Naive thymus-derived CD8-positive, alpha-beta T cell (primary cell): Measurements from ENCODE around the gene HBA1. TPM values are rescaled to one million over a fixed set of nuclear protein-coding genes. Genes with fewer than 3 reads are reported as not detected.
A peak's percentile ranks its signal among the peaks of the same experiment; 100 is the strongest.
"Not testable (repeated sequence)": the region's sequence is repeated elsewhere in the genome, so short reads cannot be mapped to it uniquely, and the experiment has no call there.

Experiments
- ATAC-seq, 2 donors: fragments of 150-1000 bp; cut with Tn5 transposase in 1 of 2; sonication (Bioruptor Pico), chemical (Tn5 transposase) in 1 of 2; 1 replicate in 1 of 2; 2 replicates in 1 of 2; pipeline ENCODE4 v1.10.0; 2021; ENCODE audit warnings: mild to moderate bottlenecking in 2 of 2, moderate library complexity in 2 of 2
- POLR2A ChIA-PET: fragments of 350-600 bp; sonication (Branson Sonifier 250); formaldehyde crosslinking; loops from one replicate; lab custom pipeline; 2021; ENCODE audit warnings: antibody characterized with exemption; lab: Charles Lee
- DNase-seq, 10 donors: peaks; one replicate each; pipeline versions ENCODE4 v3.0.0 to v3.0.0-alpha.2; 2020 to 2022
- H3K27ac Mint-ChIP-seq, 10 donors: one replicate each; pipeline ENCODE4 v1.8.0; 2020 to 2022; ENCODE audit warnings: mild to moderate bottlenecking in 10 of 10, mixed read lengths in 10 of 10, moderate library complexity in 4 of 10, inconsistent platforms in 1 of 10
- H3K27me3 Mint-ChIP-seq, 5 donors: one replicate each; pipeline ENCODE4 v1.8.0; 2021 to 2022; ENCODE audit warnings: mixed read lengths in 5 of 5
- H3K36me3 Mint-ChIP-seq, 3 donors: one replicate each; pipeline ENCODE4 v1.8.0; 2020 to 2022; ENCODE audit warnings: mixed read lengths in 3 of 3, mild to moderate bottlenecking in 2 of 3, inconsistent platforms in 1 of 3
- H3K4me1 Mint-ChIP-seq, 4 donors: one replicate each; pipeline ENCODE4 v1.8.0; 2021 to 2022; ENCODE audit warnings: mixed read lengths in 4 of 4
- H3K4me3 Mint-ChIP-seq, 10 donors: one replicate each; pipeline ENCODE4 v1.8.0; 2020 to 2022; ENCODE audit warnings: mild to moderate bottlenecking in 10 of 10, mixed read lengths in 10 of 10, moderate library complexity in 6 of 10, inconsistent platforms in 1 of 10
- H3K9me3 Mint-ChIP-seq, 9 donors: one replicate each; pipeline ENCODE4 v1.8.0; 2020 to 2022; ENCODE audit warnings: mixed read lengths in 9 of 9, mild to moderate bottlenecking in 3 of 9, inconsistent platforms in 1 of 9, moderate library complexity in 1 of 9
- polyA plus RNA-seq, 3 donors: library from polyadenylated mRNA; unstranded; fragments of 300-500 nt; fragmentation: Illumina TruSeq; gene quantifications; one replicate each; pipeline ENCODE4 v1.2.3, GENCODE V29; 2021
- total RNA-seq, 8 experiments: library from RNA in 2 of 8; stranded (reverse) in 2 of 8; gene quantifications; one replicate each; pipeline ENCODE4 v1.2.3 and lab custom pipeline; 2021 to 2026

HBA1 gene
- total RNA-seq (not detected), polyA plus RNA-seq (1 to 10 TPM in 1 of 3 donors, not detected in 2; 1.7 TPM), total RNA-seq (lab: John Stamatoyannopoulos, UW) (0 to 0.07 (median 0) reads per million in 6 experiments)

DNA sequence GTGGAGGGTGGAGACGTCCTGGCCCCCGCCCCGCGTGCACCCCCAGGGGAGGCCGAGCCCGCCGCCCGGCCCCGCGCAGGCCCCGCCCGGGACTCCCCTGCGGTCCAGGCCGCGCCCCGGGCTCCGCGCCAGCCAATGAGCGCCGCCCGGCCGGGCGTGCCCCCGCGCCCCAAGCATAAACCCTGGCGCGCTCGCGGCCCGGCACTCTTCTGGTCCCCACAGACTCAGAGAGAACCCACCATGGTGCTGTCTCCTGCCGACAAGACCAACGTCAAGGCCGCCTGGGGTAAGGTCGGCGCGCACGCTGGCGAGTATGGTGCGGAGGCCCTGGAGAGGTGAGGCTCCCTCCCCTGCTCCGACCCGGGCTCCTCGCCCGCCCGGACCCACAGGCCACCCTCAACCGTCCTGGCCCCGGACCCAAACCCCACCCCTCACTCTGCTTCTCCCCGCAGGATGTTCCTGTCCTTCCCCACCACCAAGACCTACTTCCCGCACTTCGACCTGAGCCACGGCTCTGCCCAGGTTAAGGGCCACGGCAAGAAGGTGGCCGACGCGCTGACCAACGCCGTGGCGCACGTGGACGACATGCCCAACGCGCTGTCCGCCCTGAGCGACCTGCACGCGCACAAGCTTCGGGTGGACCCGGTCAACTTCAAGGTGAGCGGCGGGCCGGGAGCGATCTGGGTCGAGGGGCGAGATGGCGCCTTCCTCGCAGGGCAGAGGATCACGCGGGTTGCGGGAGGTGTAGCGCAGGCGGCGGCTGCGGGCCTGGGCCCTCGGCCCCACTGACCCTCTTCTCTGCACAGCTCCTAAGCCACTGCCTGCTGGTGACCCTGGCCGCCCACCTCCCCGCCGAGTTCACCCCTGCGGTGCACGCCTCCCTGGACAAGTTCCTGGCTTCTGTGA lies at the start of gene HBA1:
Gene HBA1 (plus strand): TSS at position 204 of the 906 bp plus-strand sequence. CDS start 37 bp downstream, at position 241.
- DNase-seq (peak in 1 of 10 donors; percentile 21), ATAC-seq (peak; percentile 31 to 37)
- H3K27ac Mint-ChIP-seq, POLR2A ChIA-PET, H3K9me3 Mint-ChIP-seq, H3K36me3 Mint-ChIP-seq: not testable (repeated sequence)
- Mint-ChIP-seq H3K4me1 (peaks cover 1 to 27% (median 20%) of the 10 kb centered on the region in 4 donors), H3K4me3 (peak within 1 kb of the TSS in 9 of 10 donors; percentile 28 to 69 (median 58)), H3K27me3 (peaks cover 20 to 42% (median 38%) of the 10 kb centered on the region in 5 donors)

DNA sequence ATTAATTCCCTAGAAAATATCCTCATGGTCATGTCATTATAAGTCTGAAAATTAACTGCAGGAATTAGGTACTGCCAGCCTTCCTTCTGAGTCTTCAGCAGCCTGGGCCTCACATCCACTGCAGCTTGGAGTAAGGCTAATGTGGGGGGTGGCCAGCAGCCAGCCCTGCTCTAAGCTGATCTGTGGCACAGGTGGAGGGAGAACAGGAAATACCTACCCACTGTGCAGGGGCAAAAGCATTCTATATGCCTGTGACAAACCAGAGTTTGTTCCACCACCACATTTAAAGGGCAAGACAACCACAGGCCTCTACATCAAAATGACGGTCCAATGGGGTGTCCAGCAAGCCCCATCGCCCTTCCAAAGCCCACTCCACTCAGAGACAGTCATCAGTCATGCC lies 47.4 kb upstream of the HBA1 start:
- Mint-ChIP-seq H3K4me1 (peaks cover 25 to 41% (median 36%) of the 10 kb centered on the region in 4 donors), H3K9me3 (no peaks in the 10 kb centered on the region), H3K4me3 (peak overlapping the region in 6 of 10 donors; percentile 8 to 38 (median 23)), H3K27ac (peak overlapping the region in 7 of 10 donors; percentile 29 to 76 (median 68)), H3K27me3 (no peaks in the 10 kb centered on the region), H3K36me3 (peaks cover 0 to 21% (median 2%) of the 10 kb centered on the region in 3 donors)
- ATAC-seq (peak; percentile 41 to 80), DNase-seq (no peak)
- POLR2A ChIA-PET, result no interaction called here

DNA sequence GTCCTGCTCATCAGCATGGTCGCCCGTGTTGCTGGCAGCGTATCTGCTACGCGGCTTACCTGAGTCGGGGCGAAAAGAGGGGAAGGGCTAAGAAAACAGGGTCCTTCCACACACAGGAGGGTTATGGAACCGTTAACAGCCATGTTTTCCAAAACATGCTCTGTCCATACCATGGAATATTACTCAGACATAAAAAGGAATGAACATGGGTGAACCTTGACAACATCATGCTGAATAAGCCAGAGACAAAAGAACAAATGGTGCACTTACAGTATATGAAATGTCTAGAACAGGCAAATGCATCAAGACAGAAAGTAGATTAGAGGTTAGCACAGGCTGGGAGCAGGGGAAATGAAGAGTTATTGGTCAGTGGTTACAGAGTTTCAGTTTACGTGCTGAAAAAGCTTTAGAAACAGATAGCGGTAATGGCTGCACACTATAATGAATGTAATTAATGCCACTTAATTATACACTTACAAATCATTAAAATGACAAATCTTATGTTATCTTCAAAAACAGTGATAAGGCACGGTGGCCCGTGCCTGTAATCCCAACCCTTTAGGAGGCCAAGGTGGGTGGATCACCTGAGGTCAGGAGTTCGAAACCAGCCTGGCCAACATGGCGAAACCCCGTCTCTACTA lies 45.8 kb upstream of the HBA1 start:
- no peaks in the 10 kb centered on the region for H3K27me3 Mint-ChIP-seq
- peaks cover 0 to 14% (median 0%) of the 10 kb centered on the region in 3 donors for H3K36me3 Mint-ChIP-seq
- ATAC-seq (no peak), DNase-seq (no peak)
- POLR2A ChIA-PET, result interaction anchor here (0.6 kb wide), 1 partner anchor 1481 kb away, joined by 3 read pairs; the partner anchor contains the start of genes CRAMP1 and IFT140
- H3K9me3 Mint-ChIP-seq, result no peaks in the 10 kb centered on the region
- H3K4me1 Mint-ChIP-seq, result peaks cover 27 to 48% (median 43%) of the 10 kb centered on the region in 4 donors
- no peak overlapping the region for H3K4me3 Mint-ChIP-seq
- H3K27ac Mint-ChIP-seq, result peak overlapping the region in 1 of 10 donors; percentile 73

DNA sequence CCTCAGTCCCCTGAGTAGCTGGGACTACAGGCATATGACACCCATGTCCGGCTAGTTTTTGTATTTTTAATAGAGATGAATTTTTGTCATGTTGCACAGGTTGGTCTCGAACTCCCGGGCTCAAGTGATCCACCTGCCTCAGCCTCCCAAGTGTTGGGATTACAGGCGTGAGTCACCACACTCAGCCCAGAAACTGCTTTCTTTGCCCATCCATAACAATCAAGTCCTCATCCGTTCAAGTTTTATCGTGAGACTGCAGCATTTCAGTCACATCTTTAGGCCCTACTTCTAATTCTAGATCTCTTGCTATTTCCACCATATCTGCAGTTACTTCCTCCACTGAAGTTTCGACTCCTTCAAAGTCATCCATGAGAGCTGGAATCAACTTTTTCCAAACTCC lies 44.4 kb upstream of the HBA1 start:
- no peak overlapping the region for H3K4me3 Mint-ChIP-seq

DNA sequence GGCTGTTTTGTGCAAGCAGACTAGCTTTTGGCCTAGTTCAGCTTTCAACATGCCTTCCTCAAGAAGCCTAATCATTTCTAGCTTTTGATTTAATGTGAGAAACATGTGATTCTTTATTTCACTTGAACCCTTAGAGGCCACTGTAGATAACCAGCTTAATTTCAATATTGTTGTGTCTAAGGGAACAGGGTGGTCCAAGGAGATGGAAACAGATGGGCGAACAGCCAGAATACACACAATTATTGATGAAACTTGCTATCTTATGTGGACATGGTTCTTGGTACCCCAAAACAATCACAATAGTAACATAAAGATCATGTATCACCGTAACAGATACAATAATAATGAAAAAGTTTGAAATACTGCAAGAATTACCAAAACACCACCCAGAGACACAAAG lies 42.8 kb upstream of the HBA1 start:
- no peak overlapping the region for H3K4me3 Mint-ChIP-seq
- no peak overlapping the region for H3K27ac Mint-ChIP-seq
- POLR2A ChIA-PET, result no interaction called here
- peaks cover 30 to 55% (median 52%) of the 10 kb centered on the region in 4 donors for H3K4me1 Mint-ChIP-seq
- H3K9me3 Mint-ChIP-seq, result no peaks in the 10 kb centered on the region
- no peak for DNase-seq
- H3K27me3 Mint-ChIP-seq, result no peaks in the 10 kb centered on the region
- peaks cover 0 to 11% (median 0%) of the 10 kb centered on the region in 3 donors for H3K36me3 Mint-ChIP-seq
- ATAC-seq, result no peak

More for the DNA sequence above, 44.4 kb upstream of the HBA1 start:
- ATAC-seq (no peak), DNase-seq (no peak)
- H3K27me3 Mint-ChIP-seq, result no peaks in the 10 kb centered on the region
- peaks cover 0 to 15% (median 0%) of the 10 kb centered on the region in 3 donors for H3K36me3 Mint-ChIP-seq
- POLR2A ChIA-PET, result no interaction called here
- peak overlapping the region in 2 of 10 donors; percentile 5 to 58 for H3K27ac Mint-ChIP-seq
- H3K9me3 Mint-ChIP-seq, result no peaks in the 10 kb centered on the region
- peaks cover 28 to 55% (median 48%) of the 10 kb centered on the region in 4 donors for H3K4me1 Mint-ChIP-seq

DNA sequence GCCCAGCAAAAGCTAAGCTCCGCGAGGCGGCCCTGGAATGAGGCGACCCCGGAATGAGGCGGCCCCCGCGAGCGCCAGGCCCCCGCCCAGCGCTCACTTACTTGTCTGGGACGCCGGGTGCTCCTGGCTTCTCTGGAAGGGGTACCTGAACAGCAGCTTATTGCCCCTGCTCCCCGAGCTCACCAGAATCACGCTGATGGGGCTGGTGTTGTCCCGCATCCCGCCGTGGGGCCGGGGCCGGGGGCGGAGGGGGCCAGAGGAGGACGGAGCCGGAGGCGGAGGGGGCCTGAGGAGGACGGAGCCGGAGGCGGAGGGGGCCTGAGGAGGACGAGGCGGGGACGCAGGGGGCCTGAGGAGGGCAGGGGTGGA lies 38.4 kb upstream of the HBA1 start:
- H3K27ac Mint-ChIP-seq, result peak overlapping the region in 8 of 10 donors; percentile 8 to 94 (median 76)
- peaks cover 11 to 28% (median 24%) of the 10 kb centered on the region in 4 donors for H3K4me1 Mint-ChIP-seq
- H3K27me3 Mint-ChIP-seq, result no peaks in the 10 kb centered on the region
- POLR2A ChIA-PET, result interaction anchor here (1.2 to 1.3 kb wide), 2 partner anchors 13 to 43 kb away, joined by 3 to 6 read pairs; partner anchors contain the start of gene HBQ1
- H3K4me3 Mint-ChIP-seq, result peak overlapping the region; percentile 75 to 89 (median 86)
- DNase-seq (peak in 8 of 10 donors; percentile 8 to 41 (median 28)), ATAC-seq (peak; percentile 35 to 43)
- H3K36me3 Mint-ChIP-seq, result peaks cover 0 to 7% (median 0%) of the 10 kb centered on the region in 3 donors
- H3K9me3 Mint-ChIP-seq, result no peaks in the 10 kb centered on the region

DNA sequence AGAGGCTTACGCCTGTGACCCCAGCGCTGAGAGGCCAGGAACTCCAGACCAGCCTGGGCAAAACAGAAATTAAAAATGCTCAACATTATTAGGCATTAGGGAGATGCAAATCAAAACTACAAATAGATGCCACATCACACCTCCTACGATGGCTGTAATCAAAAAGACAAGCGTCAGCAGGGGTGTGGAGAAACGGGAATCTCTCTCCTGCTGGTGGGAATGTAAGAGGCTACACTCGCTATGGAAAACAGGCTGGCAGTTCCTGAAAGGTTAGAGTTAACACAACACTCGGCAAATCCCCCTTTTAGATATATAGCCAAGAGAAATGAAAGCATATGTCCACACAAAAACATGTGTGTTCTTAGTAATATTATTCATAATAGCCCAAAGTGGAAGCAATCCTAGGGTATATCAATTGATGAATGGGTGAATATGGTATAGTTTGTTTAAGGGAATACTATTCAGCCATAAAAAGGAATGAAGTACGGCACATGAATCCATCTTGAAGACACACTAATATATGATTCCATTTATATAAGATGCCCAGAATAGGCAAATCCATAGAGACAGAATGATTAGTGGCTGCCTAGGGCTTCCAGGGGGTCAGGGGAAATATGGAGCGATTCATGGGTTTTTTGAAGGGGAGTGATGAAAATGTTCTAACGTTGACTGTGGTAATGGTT lies 36.2 kb upstream of the HBA1 start:
- H3K27ac Mint-ChIP-seq, result peak overlapping the region in 1 of 10 donors; percentile 46
- DNase-seq (no peak), ATAC-seq (no peak)
- no peaks in the 10 kb centered on the region for H3K9me3 Mint-ChIP-seq
- peak overlapping the region in 7 of 10 donors; percentile 4 to 77 (median 61) for H3K4me3 Mint-ChIP-seq
- peaks cover 0 to 9% (median 5%) of the 10 kb centered on the region in 5 donors for H3K27me3 Mint-ChIP-seq
- H3K36me3 Mint-ChIP-seq, result peaks cover 0 to 4% (median 0%) of the 10 kb centered on the region in 3 donors
- POLR2A ChIA-PET, result no interaction called here
- peaks cover 5 to 19% (median 7%) of the 10 kb centered on the region in 4 donors for H3K4me1 Mint-ChIP-seq

DNA sequence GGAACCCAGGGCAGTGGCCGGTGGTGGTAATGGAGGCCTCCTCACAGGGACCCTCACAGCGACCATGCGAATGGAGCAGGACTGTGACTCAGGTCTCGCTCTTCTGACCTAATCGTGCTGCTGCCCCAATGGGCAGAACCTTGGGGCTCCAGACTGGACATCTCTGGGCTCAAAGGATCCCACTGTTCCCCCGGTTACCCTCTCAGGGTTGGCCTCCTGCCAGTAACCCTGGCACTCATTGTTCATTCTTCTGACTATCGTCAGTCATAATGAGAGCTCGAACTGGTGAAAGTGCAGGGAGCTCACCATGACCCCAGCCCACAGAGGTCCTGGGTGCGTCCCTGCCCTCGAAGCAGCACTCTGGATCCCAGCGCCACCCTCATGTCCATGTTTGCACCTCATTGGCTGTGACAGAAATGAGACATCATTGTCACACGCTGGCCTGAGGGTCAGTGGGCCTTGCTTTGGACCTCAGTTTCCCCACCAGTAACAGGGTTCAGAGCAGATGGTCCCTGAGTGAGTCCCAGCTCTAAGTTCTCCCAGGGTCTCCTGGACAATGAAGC lies 34.0 kb upstream of the HBA1 start:
- H3K4me3 Mint-ChIP-seq, result no peak overlapping the region
- POLR2A ChIA-PET, result no interaction called here
- DNase-seq, result no peak
- H3K9me3 Mint-ChIP-seq, result no peaks in the 10 kb centered on the region
- peaks cover 0 to 11% (median 7%) of the 10 kb centered on the region in 5 donors for H3K27me3 Mint-ChIP-seq
- peaks cover 0 to 5% (median 2%) of the 10 kb centered on the region in 4 donors for H3K4me1 Mint-ChIP-seq
- no peak overlapping the region for H3K27ac Mint-ChIP-seq
- no peak for ATAC-seq
- no peaks in the 10 kb centered on the region for H3K36me3 Mint-ChIP-seq

DNA sequence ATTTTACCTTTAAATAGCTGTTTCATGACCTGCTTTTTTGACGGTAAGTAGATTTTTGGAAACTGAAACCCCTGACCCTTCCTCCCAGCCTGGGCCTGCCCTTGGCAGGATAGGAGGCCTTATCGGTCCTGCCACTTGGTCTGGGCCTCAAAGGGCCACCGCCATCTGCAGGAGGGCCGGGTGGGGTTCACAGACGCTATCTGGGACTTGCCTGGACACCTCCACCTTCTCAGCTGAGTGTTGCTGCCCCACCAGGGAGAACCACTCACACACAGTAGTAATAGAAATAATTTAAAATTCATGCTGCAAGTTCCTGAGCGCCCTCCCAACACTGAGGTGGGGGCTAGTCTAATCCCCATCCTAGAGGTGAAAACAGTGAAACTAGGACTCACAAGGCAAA lies 33.4 kb upstream of the HBA1 start:
- ATAC-seq, result no peak
- Mint-ChIP-seq H3K9me3 (no peaks in the 10 kb centered on the region), H3K4me1 (peaks cover 0 to 2% (median 1%) of the 10 kb centered on the region in 4 donors), H3K36me3 (no peaks in the 10 kb centered on the region), H3K27ac (no peak overlapping the region), H3K27me3 (peaks cover 0 to 11% (median 7%) of the 10 kb centered on the region in 5 donors), H3K4me3 (no peak overlapping the region)
- POLR2A ChIA-PET, result no interaction called here
- DNase-seq, result no peak

DNA sequence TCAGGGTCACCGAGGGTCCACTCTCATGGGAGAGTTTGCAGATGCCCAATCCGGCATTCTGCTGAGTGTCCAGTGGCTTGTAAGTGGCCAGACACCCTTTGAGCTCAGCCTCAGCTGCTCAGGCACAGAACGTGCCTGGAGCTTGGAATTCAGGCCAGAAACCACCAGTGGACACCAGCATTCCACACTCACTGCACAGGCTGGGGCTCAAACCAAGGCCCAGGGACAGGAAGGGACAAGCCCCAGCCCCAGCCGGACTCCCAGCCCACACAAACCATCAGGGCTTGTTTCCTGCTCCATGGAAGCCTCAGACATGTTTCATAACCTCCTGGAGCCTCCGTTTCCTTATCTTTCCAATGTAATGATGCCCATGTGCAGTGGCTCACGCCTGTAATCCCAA lies 33.0 kb upstream of the HBA1 start:
- H3K36me3 Mint-ChIP-seq, result no peaks in the 10 kb centered on the region
- no peak for ATAC-seq
- H3K4me1 Mint-ChIP-seq, result peaks cover 0 to 2% (median 1%) of the 10 kb centered on the region in 4 donors
- no peak for DNase-seq
- peaks cover 0 to 14% (median 8%) of the 10 kb centered on the region in 5 donors for H3K27me3 Mint-ChIP-seq
- H3K27ac Mint-ChIP-seq, result peak overlapping the region in 1 of 10 donors; percentile 74
- POLR2A ChIA-PET, result no interaction called here
- no peak overlapping the region for H3K4me3 Mint-ChIP-seq
- H3K9me3 Mint-ChIP-seq, result no peaks in the 10 kb centered on the region

DNA sequence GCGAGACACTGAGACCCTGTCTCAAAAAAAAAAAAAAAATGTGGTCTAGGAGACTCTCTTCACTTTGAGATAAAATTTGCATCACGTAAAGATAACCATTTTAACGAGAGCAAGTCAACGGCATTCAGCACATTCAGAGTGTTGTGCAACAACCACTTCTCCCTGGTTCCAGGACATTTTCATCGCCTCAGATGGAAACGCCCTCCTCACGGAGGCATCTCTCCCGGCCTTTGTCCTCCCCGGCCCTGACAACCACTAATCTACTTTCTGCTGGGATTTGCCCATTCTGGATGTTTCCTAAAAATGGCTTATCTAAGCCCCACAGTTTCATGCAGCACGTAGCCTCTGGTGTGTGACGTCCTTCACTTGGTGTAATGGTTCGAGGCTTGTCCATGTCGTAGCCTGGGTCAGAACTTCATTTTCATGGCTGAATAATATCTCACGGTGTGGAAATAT lies 31.7 kb upstream of the HBA1 start:
- Mint-ChIP-seq H3K4me1 (no peaks in the 10 kb centered on the region), H3K4me3 (no peak overlapping the region), H3K27ac (peak overlapping the region in 1 of 10 donors; percentile 39), H3K36me3 (no peaks in the 10 kb centered on the region), H3K9me3 (no peaks in the 10 kb centered on the region), H3K27me3 (peaks cover 0 to 20% (median 15%) of the 10 kb centered on the region in 5 donors)
- POLR2A ChIA-PET, result no interaction called here
- no peak for DNase-seq
- ATAC-seq, result no peak

DNA sequence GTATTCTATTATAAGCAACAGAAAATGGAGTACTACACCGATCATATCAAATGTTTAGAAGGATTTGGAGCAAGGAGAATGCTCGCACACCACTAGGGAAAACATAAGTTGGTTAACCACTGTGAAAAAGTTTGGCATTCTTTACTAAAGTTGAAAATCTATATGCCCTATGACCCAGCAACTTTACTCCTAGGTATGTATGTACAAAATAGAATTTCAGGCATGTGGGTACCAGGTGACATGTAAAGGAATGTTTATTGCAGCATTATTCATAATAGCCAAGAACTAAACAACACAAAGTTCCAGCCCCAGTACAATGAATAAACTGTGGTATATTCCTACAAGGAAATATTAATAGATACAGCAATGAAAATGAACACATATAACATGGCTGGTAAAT lies 29.8 kb upstream of the HBA1 start:
- no peak overlapping the region for H3K4me3 Mint-ChIP-seq
- peaks cover 0 to 26% (median 18%) of the 10 kb centered on the region in 5 donors for H3K27me3 Mint-ChIP-seq
- no peaks in the 10 kb centered on the region for H3K36me3 Mint-ChIP-seq
- no peaks in the 10 kb centered on the region for H3K9me3 Mint-ChIP-seq
- POLR2A ChIA-PET, result no interaction called here
- no peaks in the 10 kb centered on the region for H3K4me1 Mint-ChIP-seq
- no peak overlapping the region for H3K27ac Mint-ChIP-seq
- no peak for DNase-seq
- no peak for ATAC-seq
